Uterus (tissue), 4 donors: Measurements from ENCODE around the gene KIAA0513. TPM values are rescaled to one million over a fixed set of nuclear protein-coding genes. Genes with fewer than 3 reads are reported as not detected.
"Not testable (repeated sequence)": the region's sequence is repeated elsewhere in the genome, so short reads cannot be mapped to it uniquely, and the experiment has no call there.

Source experiments
- DNase-seq, 2 donors: peaks; one replicate each; pipeline ENCODE4 v3.0.0-alpha.2; 2019 to 2020
- H3K27ac ChIP-seq, 2 donors: fragments of 200-600 bp; sonication (generic); 1 replicate in 1 of 2; 2 replicates in 1 of 2; pipeline ENCODE4 v1.5.1; 2016 to 2018
- H3K27me3 ChIP-seq, 2 donors: fragments of 200-600 bp; sonication (generic); one replicate each; pipeline ENCODE4 v1.5.1; 2018 to 2019; ENCODE audit warnings: control low read depth in 1 of 2
- H3K36me3 ChIP-seq, 2 donors: fragments of 200-600 bp; sonication (generic); one replicate each; pipeline ENCODE4 v1.5.1; 2019; ENCODE audit warnings: control low read depth in 1 of 2
- H3K4me1 ChIP-seq, 2 donors: fragments of 200-600 bp; sonication (generic); one replicate each; pipeline ENCODE4 v1.5.1; 2018 to 2019; ENCODE audit warnings: control low read depth in 1 of 2
- H3K4me3 ChIP-seq, 2 donors: fragments of 200-600 bp; sonication (generic); 1 replicate in 1 of 2; 2 replicates in 1 of 2; pipeline ENCODE4 v1.5.1; 2018 to 2019; ENCODE audit warnings: mild to moderate bottlenecking in 1 of 2
- H3K9me3 ChIP-seq, 2 donors: fragments of 200-600 bp; sonication (generic); one replicate each; pipeline ENCODE4 v1.5.1; 2019; ENCODE audit warnings: control low read depth in 1 of 2
- CTCF ChIP-seq, 4 experiments: fragments of 200-600 bp in 2 of 4; fragments of 450-650 bp in 2 of 4; sonication (generic) in 2 of 4; IDR thresholded peaks; one replicate each; pipeline ENCODE4 v1.5.1; 2016 to 2019; ENCODE audit warnings: antibody characterized with exemption in 4 of 4, mild to moderate bottlenecking in 2 of 4, moderate library complexity in 1 of 4
- POLR2A ChIP-seq, 2 donors: fragments of 450-650 bp; IDR thresholded peaks; one replicate each; pipeline ENCODE4 v1.6.1; 2016; ENCODE audit warnings: antibody characterized with exemption in 2 of 2, mild to moderate bottlenecking in 1 of 2, moderate library complexity in 1 of 2
- intact Hi-C: fragments of 100-400 bp; cut with DNase I; formaldehyde crosslinking; loops from one replicate; pipeline ENCODE4 v1.15.1; 2023; ENCODE audit warnings: low total_unique reads
- total RNA-seq, 4 donors: library from RNA; depleted of rRNA in 3 of 4; stranded (reverse); fragments of >200 nt in 3 of 4; gene quantifications; one replicate each; pipeline versions ENCODE4 v1.1.0 to v1.2.4, GENCODE V29; 2014 to 2023
- donor health status: DM: yes; HTN: yes; CAD: no.

KIAA0513 gene
- total RNA-seq, 4 donors from 2014 or later, result 4.7 to 17.3 (median 9.4) TPM

GRCh38 chr16:85049706-85050305 lies 22.2 kb downstream of the KIAA0513 start:
- Histone ChIP-seq H3K4me1 (no peaks in the 10 kb centered on the region), H3K27ac (peak overlapping the region; percentile 80 to 91), H3K36me3 (no peaks in the 10 kb centered on the region), H3K27me3 (no peaks in the 10 kb centered on the region), H3K9me3 (no peaks in the 10 kb centered on the region), H3K4me3 (no peak overlapping the region)
- DNase-seq, result no peak
- intact Hi-C loops, result no loop called here
- no peak for TF ChIP-seq CTCF (IDR thresholded peaks at IDR 0.05)

GRCh38 chr16:85051067-85051581 lies 23.5 kb downstream of the KIAA0513 start:
- intact Hi-C loops, result no loop called here
- DNase-seq, result no peak
- Histone ChIP-seq H3K36me3 (no peaks in the 10 kb centered on the region), H3K4me3 (no peak overlapping the region), H3K4me1 (peaks cover 0 to 4% of the 10 kb centered on the region in 2 donors), H3K27ac (peak overlapping the region; percentile 80 to 91), H3K27me3 (no peaks in the 10 kb centered on the region), H3K9me3 (no peaks in the 10 kb centered on the region)
- TF ChIP-seq CTCF (IDR thresholded peaks at IDR 0.05) (peak in 1 of 4 experiments; percentile 14), POLR2A (IDR thresholded peaks at IDR 0.05) (no peak)

GRCh38 chr16:85051683-85052082 lies 24.1 kb downstream of the KIAA0513 start:
- H3K27ac ChIP-seq, result peak overlapping the region; percentile 80 to 91
- no peaks in the 10 kb centered on the region for H3K9me3 ChIP-seq
- TF ChIP-seq POLR2A (IDR thresholded peaks at IDR 0.05), result no peak
- no peak for TF ChIP-seq CTCF (IDR thresholded peaks at IDR 0.05)
- no peak overlapping the region for H3K4me3 ChIP-seq
- intact Hi-C loops, result no loop called here
- H3K4me1 ChIP-seq, result peaks cover 0 to 6% of the 10 kb centered on the region in 2 donors
- no peaks in the 10 kb centered on the region for H3K27me3 ChIP-seq
- DNase-seq, result no peak
- no peaks in the 10 kb centered on the region for H3K36me3 ChIP-seq

- H3K27ac ChIP-seq, result no peak overlapping the region
- H3K4me3 ChIP-seq, result no peak overlapping the region
- intact Hi-C loops, result no loop called here
- H3K9me3 ChIP-seq, result no peaks in the 10 kb centered on the region
- H3K36me3 ChIP-seq, result no peaks in the 10 kb centered on the region
- TF ChIP-seq CTCF (IDR thresholded peaks at IDR 0.05), result no peak
- no peak for TF ChIP-seq POLR2A (IDR thresholded peaks at IDR 0.05)
- no peaks in the 10 kb centered on the region for H3K27me3 ChIP-seq
- H3K4me1 ChIP-seq, result peaks cover 0 to 6% of the 10 kb centered on the region in 2 donors
- no peak for DNase-seq
Measured at GRCh38 chr16:85052536-85052935, 24.9 kb downstream of the KIAA0513 start.

GRCh38 chr16:85054321-85054720 lies 26.7 kb downstream of the KIAA0513 start:
- H3K36me3 ChIP-seq, DNase-seq, H3K4me3 ChIP-seq, H3K9me3 ChIP-seq, H3K27me3 ChIP-seq, intact Hi-C loops, H3K4me1 ChIP-seq: not testable (repeated sequence)
- peak overlapping the region; percentile 67 to 87 for H3K27ac ChIP-seq
